LoVo (cell line): ENCODE measurements around the gene AMDHD2.
"Not testable (repeated sequence)": the region's sequence is repeated elsewhere in the genome, so short reads cannot be mapped to it uniquely, and the experiment has no call there.

Experiments used
- DNase-seq: peaks from one replicate; pipeline ENCODE4 v3.0.0-alpha.2; 2016; ENCODE audit warnings: low spot score

The AMDHD2 gene

GRCh38 chr16:2533912-2534311 is 13.7 kb downstream of the AMDHD2 start:
- no peak for DNase-seq

DNA sequence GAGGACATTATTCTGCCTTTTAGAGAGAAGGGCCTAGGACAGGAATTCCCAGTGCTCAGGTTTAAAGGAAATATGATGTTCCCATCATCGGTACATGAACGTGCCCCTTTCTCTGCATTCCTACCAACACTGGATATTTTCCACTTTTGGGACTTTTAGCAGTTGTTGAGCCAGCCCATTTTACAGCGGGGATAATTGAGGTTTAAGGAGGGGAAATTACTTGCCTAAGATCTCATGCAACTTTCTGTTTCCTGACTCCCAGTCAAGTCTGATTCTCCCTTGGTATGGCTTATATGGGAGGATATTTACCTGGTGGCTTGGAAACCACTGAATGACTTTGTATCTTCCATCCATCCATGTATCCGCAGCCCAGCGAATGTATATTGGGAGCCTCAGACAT is 14.2 kb downstream of the AMDHD2 start:
- DNase-seq, result not testable (repeated sequence)

DNA sequence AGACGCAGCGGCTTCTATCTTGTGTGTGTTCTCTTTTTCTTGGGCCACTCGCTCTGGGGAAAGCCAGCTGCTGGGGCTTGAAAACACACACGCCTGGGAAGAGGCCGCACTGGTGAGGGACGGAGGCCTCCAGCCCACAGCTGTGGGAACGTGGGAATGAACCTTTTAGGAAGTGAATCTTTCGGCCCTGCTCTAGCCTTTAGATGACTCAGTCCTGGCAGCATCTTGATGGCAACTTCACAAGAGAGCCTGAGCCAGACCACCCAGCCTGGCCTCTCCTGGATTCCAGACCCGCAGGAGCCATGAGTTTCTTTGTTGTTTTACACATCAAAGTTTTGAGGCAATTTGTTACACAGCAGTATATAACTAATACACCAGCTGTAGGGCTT is 15.4 kb downstream of the AMDHD2 start:
- no peak for DNase-seq

DNA sequence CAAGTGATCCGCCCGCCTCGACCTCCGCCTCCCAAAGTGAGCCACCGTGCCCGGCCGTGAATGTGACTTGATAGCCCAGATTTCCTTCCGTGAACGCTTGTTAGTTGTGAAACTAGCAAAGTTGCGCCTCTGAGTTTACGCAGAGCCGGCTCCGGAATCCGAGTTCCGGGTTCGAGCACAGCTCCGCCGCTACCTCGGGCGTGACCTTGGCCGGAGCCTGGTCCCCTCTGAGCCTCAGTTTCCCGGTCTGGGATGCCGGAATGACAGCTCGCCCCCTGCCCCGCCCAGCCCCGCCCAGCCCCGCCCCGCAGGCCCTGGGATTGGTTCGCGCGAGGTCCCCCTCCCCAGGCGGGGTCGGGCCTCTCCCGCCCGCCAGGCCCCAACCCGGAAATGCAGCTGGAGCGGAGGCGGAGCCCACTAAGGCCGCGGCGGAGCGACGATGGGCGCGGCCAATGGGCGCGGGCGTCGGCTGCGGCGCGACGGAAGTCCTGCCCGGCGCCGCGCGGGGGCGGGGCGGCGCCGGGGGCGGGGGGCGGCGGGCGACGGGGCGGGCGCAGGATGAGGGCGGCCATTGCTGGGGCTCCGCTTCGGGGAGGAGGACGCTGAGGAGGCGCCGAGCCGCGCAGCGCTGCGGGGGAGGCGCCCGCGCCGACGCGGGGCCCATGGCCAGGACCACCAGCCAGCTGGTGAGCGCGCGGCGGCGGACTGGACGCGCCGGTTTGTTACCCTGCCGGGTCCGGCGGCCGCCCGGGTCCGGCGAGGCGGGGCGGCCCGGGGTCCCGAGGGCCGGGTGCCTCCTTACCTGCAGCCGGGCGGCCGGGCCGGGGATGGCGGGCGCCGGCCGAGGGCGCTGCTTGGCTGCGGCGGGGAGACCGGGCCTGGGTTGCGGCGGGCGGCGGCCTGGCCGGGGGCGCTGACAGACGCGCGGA is 17.5 kb downstream of the AMDHD2 start, which contains the start of gene PDPK1:
Gene PDPK1 (plus strand): TSS at position 571 of the 929 bp plus-strand sequence. CDS start 92 bp downstream, at position 663.
- peak; percentile 95 for DNase-seq

GRCh38 chr16:2539192-2539844 is 19.1 kb downstream of the AMDHD2 start:
- DNase-seq, result not testable (repeated sequence)

DNA sequence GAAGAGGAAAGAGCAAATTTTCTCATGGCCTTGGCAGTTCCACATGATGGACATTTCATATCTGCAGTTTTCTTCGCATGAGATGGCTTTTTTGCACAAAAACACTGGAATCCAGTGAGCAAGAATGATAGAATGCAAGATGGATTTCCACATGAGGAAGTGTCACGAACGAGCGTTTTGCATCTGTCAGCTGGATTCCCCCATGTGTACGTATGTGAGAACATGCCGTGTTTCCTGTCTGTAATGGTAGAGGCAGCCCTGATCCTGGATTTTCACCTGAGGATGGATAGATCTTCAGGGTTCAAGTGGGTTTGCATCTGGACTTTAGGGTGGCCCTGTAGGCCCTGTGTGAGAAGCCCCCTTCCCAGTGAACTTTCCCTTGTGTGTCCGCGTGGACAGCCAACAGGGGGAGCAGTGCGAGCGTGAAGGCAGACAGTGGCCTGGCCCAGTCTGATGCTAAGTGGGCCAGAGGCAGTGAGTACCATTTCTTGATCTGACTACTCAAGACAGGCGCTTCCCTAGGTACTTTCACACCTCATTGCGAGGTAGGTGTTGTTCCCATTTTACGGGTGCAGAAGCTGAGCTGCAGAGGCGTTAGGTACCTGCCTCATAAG is 19.8 kb downstream of the AMDHD2 start:
- DNase-seq, result not testable (repeated sequence)

DNA sequence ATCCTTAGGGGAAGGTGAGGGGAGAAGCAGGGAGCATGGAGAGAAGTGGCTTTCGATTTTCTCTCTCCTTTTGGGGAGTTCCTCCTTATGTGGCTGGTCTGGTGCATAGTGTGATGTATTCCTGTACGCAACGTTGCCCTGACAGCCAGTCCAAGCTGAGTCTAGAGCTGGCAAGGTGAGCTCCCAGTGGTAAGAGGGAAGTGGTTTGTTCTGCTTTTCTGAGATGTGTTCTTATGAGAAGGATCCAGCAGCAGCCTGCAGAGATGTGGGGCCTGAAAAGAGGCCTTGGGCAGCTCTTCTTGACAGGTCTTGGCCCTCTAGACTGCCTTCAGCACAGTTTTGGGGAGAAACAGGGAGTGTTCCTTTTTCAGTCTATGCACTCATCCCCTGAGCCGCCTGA is 20.7 kb downstream of the AMDHD2 start:
- DNase-seq, result not testable (repeated sequence)

GRCh38 chr16:2541409-2541808 is 21.2 kb downstream of the AMDHD2 start:
- not testable (repeated sequence) for DNase-seq

GRCh38 chr16:2543771-2544170 is 23.6 kb downstream of the AMDHD2 start:
- DNase-seq, result not testable (repeated sequence)

- DNase-seq, result not testable (repeated sequence)
Observed at GRCh38 chr16:2550283-2550878, 30.2 kb downstream of the AMDHD2 start.

- not testable (repeated sequence) for DNase-seq
Observed at GRCh38 chr16:2551420-2551889, 31.3 kb downstream of the AMDHD2 start.

GRCh38 chr16:2554709-2555425 is 34.7 kb downstream of the AMDHD2 start:
- DNase-seq, result not testable (repeated sequence)

DNA sequence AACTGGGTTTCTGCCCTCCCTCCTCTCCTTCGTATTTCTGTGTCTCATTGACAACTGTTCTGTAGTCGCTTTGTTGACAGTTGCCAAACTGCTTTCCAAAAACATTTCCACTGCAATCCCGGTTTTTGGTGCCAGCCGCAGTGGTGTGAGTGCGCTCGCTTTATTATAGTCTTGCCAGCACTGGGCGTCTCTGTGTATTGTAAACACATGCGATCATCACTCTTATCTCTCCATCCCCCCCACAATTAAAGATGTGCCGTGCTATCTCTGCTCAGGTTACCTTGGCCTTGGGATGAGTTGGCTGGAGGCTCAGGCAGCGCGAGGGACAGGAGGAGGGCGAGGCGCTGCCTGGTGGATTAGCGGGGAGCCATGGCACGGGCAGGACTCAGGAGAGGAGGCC is 37.0 kb downstream of the AMDHD2 start:
- DNase-seq, result not testable (repeated sequence)

DNA sequence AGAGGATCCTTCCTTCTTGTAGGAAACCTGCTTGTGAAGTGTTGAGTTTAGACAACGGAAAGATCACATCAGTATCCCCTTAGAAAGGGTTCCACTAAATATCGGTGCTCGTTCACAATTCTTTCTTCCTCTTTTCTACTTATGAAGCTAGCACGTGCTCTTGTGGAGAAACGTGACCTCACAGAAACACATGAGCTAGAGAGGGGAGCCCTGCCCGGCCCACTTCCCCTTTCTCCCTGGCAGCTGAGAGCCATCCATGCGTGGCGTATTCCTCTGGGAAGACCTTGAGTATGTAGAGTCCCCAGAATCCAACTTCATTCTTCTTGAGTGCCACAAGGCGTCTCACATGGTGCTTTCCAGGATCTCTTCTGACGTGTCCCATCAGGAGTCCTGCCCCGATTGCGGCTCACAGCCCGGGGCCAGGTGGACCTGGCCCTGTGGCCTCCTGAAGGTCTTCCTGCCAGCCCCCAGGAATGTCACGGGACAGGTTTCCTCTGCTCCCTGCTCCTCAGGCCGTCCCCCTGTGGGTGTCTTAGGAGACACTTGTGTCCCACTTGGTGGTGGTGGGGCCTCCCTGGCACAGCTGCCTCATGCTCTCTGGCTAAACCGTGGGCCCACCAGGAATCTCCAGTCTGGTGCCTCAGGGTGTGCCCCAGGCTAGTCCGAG is 40.1 kb downstream of the AMDHD2 start:
- DNase-seq, result not testable (repeated sequence)

GRCh38 chr16:2560798-2561133 is 40.6 kb downstream of the AMDHD2 start:
- not testable (repeated sequence) for DNase-seq

DNA sequence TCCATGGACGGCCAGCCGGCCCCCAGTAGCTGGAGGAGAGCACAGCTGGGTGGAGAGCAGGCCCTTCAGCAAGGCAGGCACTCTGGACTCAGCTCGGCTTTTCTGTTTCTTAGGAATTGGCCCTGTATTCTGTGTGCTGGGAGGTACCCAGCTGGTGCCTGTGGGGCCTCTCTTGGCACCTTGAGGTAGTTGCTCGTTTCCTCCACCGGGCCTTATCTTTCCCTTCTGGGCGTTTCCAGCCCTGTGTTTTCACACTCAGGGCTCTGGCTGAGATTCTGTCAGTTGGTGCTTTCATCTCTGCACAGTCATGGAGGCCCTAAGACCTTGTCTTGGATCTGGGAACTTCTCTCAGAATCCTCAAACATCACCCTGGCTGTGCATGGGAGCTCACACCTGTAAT is 47.3 kb downstream of the AMDHD2 start:
- not testable (repeated sequence) for DNase-seq

GRCh38 chr16:2568573-2568972 is 48.4 kb downstream of the AMDHD2 start:
- not testable (repeated sequence) for DNase-seq

DNA sequence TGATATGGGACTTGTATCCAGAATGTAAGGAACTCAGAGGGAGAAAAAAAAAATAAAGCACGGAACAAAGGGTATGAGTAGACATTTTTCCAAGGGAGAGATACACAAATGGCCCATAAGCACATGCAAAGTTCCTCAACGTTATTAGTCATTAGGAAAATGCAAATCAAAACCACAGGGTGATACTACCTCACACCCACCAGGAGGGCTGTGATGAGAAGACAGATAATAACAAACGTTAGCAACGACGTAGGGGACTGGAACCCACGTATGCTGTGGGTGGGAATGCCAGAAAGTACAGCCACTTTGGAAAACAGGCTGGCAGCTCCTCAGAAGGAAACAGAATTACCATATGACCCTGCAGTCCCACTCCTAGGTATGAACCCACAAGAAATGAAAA is 52.5 kb downstream of the AMDHD2 start:
- not testable (repeated sequence) for DNase-seq

- not testable (repeated sequence) for DNase-seq
Observed at GRCh38 chr16:2575839-2576238, 55.7 kb downstream of the AMDHD2 start.

DNA sequence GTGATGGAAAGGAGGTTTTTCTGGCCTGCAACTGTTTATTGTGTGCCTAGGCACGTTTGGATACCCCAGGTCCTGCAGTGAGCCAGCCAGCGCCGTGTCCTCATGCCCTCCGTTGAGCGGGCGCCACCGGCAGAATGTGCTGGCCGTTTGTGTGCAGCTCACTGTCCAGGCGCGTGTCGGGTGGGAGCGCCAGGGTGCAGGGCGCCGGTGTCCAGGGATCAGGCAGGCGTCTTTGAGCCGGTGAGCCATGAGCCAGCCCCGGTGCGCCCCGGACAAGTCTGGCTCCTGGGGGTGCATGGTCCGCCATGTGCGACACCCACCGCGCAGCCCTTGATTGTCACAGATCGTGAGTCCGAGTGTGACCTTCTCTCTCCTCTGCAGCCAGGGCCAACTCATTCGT is 56.9 kb downstream of the AMDHD2 start:
- not testable (repeated sequence) for DNase-seq

GRCh38 chr16:2578905-2579304 is 58.7 kb downstream of the AMDHD2 start:
- not testable (repeated sequence) for DNase-seq
